Activated naive CD4-positive, alpha-beta T cell treated with anti-CD3 and anti-CD28 coated beads, Interleukin-2, amount 50 U/mL, for 72 hours (primary cell): ENCODE data around the gene COTL1. TPM values are rescaled to one million over a fixed set of nuclear protein-coding genes. Genes with fewer than 3 reads are reported as not detected.
"Not testable (repeated sequence)": the region's sequence is repeated elsewhere in the genome, so short reads cannot be mapped to it uniquely, and the experiment has no call there.

Source experiments
- ATAC-seq, 2 donors: fragments of 150-1000 bp; cut with Tn5 transposase; 2 replicates each; pipeline ENCODE4 v1.10.0; 2021; ENCODE audit warnings: mild to moderate bottlenecking in 2 of 2, moderate library complexity in 2 of 2
- DNase-seq, 2 donors: peaks; one replicate each; pipeline ENCODE4 v3.0.0; 2021 to 2022; ENCODE audit warnings: low spot score in 2 of 2
- H3K27ac Mint-ChIP-seq, 2 donors: one replicate each; pipeline ENCODE4 v1.8.0; 2022; ENCODE audit warnings: mild to moderate bottlenecking in 2 of 2, mixed read lengths in 2 of 2
- H3K36me3 Mint-ChIP-seq, 2 donors: one replicate each; pipeline ENCODE4 v1.8.0; 2022; ENCODE audit warnings: mixed read lengths in 2 of 2
- H3K9me3 Mint-ChIP-seq, 2 donors: one replicate each; pipeline ENCODE4 v1.8.0; 2022; ENCODE audit warnings: mixed read lengths in 2 of 2
- total RNA-seq, 2 donors: library from RNA; stranded (reverse); gene quantifications; one replicate each; pipeline ENCODE4 v1.2.3, GENCODE V29; 2022

COTL1 gene
- total RNA-seq, 2 donors from 2014 or later, result 277 to 583 TPM

DNA sequence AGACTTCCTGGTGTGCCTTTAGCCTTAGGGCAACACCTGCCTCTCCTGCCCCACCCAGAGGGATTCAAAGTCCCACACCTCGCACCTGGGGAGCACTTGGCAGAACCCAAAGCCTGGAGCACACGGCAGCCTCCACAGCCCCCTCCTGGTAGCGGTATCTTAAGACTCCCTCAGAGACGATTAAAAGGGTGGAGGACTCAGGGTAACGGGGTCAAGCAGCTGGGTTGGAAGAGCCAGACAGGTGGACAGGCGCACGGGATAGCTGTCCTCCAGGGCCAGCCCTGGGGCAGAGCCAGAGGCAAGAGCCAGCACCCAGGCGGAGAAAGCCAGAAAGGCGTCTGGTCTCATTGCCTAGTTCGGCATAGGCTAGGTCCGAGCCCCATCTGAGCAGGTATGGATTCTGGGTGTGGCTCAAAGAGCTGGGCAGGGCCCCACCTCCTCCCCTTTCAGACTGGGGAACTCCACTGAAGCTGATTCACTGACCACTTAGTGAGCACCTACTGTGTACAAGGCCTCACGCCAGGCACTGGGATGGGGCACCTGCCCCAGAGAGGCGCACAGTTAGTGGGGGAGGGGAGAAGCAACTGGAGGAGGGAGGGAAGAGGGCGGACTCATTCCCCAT is 58.5 kb downstream of the COTL1 start:
- ATAC-seq, result peak in 1 of 2 donors; percentile 40
- H3K9me3 Mint-ChIP-seq, result no peaks in the 10 kb centered on the region
- H3K27ac Mint-ChIP-seq, result peak overlapping the region; percentile 7 to 91
- H3K36me3 Mint-ChIP-seq, result no peaks in the 10 kb centered on the region
- DNase-seq, result no peak

GRCh38 chr16:84558850-84559249 is 59.0 kb downstream of the COTL1 start:
- peak overlapping the region in 1 of 2 donors; percentile 7 for H3K27ac Mint-ChIP-seq
- not testable (repeated sequence) for DNase-seq, H3K9me3 Mint-ChIP-seq, ATAC-seq, H3K36me3 Mint-ChIP-seq

- no peak for DNase-seq
- Mint-ChIP-seq H3K27ac (no peak overlapping the region), H3K9me3 (no peaks in the 10 kb centered on the region), H3K36me3 (peaks cover 8 to 12% of the 10 kb centered on the region in 2 donors)
- ATAC-seq, result no peak
These were observed 60.4 kb downstream of the COTL1 start for GRCh38 chr16:84557504-84557903.

GRCh38 chr16:84557059-84557458 is 60.8 kb downstream of the COTL1 start:
- Mint-ChIP-seq H3K36me3 (peaks cover 12 to 16% of the 10 kb centered on the region in 2 donors), H3K27ac (no peak overlapping the region), H3K9me3 (no peaks in the 10 kb centered on the region)
- no peak for DNase-seq
- ATAC-seq, result no peak

GRCh38 chr16:84555418-84556196 is 62.3 kb downstream of the COTL1 start:
- no peak for ATAC-seq
- Mint-ChIP-seq H3K27ac (no peak overlapping the region), H3K9me3 (no peaks in the 10 kb centered on the region), H3K36me3 (peaks cover 16 to 21% of the 10 kb centered on the region in 2 donors)
- DNase-seq, result no peak

GRCh38 chr16:84554627-84555328 is 63.1 kb downstream of the COTL1 start:
- Mint-ChIP-seq H3K36me3 (peaks cover 16 to 26% of the 10 kb centered on the region in 2 donors), H3K9me3 (no peaks in the 10 kb centered on the region), H3K27ac (peak overlapping the region; percentile 81 to 87)
- DNase-seq, result no peak
- ATAC-seq, result no peak

DNA sequence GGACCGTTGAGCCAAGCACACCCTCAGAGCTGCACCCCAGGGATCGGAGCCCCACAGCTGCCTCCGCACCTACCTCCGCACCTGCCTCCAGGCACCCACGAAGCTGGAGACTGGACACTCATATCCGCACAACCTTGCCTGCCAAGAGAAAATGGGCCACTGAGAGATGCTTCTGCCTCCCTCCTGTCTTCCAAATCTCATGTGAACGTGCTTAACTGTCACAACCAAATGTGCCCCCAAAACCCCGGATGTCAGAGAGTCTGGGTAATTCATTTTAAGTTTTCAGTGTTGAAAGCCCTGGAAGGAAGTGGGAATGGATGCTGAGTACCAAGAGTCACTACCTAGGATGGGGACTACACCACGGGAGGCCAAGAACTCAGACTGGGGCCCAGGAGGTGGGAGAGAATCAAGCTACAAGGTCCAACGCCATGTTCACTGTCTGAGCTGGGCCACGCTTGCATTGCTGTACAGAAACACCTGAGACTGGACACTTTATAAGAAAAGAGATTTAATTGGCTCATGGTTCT is 63.9 kb downstream of the COTL1 start:
- no peaks in the 10 kb centered on the region for H3K9me3 Mint-ChIP-seq
- DNase-seq, result peak in 1 of 2 donors; percentile 27
- H3K36me3 Mint-ChIP-seq, result peaks cover 16 to 26% of the 10 kb centered on the region in 2 donors
- peak; percentile 36 to 59 for ATAC-seq
- H3K27ac Mint-ChIP-seq, result peak overlapping the region; percentile 86 to 87

GRCh38 chr16:84552135-84552534 is 65.7 kb downstream of the COTL1 start:
- DNase-seq (no peak), ATAC-seq (no peak)
- H3K9me3 Mint-ChIP-seq, result no peaks in the 10 kb centered on the region
- peaks cover 16 to 31% of the 10 kb centered on the region in 2 donors for H3K36me3 Mint-ChIP-seq
- peak overlapping the region; percentile 73 to 77 for H3K27ac Mint-ChIP-seq

DNA sequence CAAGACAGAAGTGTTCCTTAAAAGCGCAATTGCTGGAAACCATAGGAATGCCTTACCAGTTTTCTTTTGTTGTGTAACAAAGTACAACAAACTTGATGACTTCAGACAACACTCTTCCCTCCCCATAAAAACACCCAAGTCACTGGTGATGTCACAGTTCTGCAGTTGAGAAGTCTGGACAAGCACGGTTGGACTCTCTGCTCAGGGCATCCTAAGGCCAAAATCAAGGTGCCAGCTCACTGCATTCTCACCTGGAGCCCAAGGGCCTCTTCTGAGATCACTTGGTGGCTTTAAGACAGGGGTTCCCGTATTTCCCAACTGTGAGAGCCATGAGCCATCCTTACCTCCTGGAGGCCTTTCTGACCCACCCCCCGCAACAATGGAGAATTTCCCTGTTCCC is 67.8 kb downstream of the COTL1 start:
- H3K36me3 Mint-ChIP-seq, result peaks cover 22 to 42% of the 10 kb centered on the region in 2 donors
- no peaks in the 10 kb centered on the region for H3K9me3 Mint-ChIP-seq
- DNase-seq, result no peak
- ATAC-seq, result no peak
- peak overlapping the region; percentile 92 to 97 for H3K27ac Mint-ChIP-seq

DNA sequence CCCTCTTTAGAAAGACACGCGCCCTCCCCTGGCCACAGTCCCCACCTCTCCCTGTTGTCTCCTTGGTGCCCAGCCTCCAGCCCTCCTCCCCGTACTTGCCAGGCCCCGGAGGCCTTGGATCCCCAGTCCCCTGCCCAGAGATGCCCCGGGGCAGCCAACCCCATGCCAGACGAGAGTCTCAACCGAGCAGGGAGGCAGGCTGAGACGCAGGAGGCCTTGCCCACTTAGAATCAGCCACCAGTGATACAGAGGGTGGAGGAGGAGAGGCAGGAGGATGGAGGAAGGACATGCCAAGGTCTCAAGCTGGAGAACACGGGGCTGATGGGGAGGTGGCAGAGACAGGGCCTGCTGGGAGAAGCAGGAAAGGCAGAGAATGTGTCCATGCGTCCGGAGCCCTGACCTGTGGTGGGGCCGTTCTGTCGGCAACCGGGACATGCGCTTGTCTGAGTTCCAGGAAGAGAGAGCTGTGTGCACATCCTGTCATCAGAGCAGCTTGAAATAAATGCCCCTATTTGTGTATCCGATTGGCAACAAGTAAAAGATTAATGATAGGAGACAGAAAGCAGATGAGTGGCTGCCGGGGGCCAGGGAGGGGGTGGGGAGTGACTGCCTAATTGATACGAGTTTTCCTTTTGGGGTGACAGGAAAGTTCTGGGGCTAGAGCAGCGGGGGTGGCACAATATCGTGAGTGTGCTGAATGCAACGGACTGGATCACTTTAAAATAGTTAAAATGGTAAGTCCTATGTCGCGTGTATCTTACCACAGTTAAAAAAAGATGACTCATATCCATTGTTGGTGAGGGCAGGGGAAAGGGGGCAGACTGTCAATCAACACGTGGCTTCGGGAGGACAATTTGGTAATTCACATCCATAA is 68.7 kb downstream of the COTL1 start:
- H3K36me3 Mint-ChIP-seq, result peaks cover 22 to 42% of the 10 kb centered on the region in 2 donors
- DNase-seq, result peak; percentile 35 to 61
- peak overlapping the region; percentile 92 to 97 for H3K27ac Mint-ChIP-seq
- no peaks in the 10 kb centered on the region for H3K9me3 Mint-ChIP-seq
- ATAC-seq, result peak; percentile 57 to 64

- H3K27ac Mint-ChIP-seq, result peak overlapping the region; percentile 92 to 97
- ATAC-seq, result peak; percentile 7 to 13
- H3K36me3 Mint-ChIP-seq, result peaks cover 19 to 35% of the 10 kb centered on the region in 2 donors
- no peak for DNase-seq
- H3K9me3 Mint-ChIP-seq, result no peaks in the 10 kb centered on the region
These were observed 69.4 kb downstream of the COTL1 start for GRCh38 chr16:84548508-84548907.

DNA sequence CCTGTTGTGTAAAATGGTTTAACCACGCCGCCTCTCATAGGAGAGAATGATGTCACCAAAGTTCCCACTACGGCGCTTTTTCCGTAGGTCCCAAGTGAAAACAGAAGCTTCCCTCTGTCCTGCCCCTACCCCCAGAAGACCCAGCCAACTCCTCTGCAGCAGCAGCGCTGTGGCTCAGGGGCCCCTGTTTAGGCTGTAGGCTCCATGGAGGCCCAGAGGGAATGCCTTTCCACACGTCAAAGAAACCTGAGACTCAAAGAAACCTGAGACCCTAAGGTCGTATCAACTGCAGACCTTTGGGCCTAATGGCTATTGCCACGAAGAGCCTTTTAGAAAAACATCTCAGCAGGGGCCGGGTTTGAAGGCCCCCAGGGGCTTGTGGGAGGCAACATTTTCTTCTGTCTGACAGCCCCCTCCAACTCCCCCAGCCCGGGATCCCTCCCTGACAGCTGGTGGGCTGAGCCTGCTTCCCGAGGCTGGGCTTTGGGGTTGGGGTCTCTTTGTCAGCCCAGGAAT is 70.3 kb downstream of the COTL1 start:
- peak overlapping the region; percentile 29 to 49 for H3K27ac Mint-ChIP-seq
- ATAC-seq (peak in 1 of 2 donors; percentile 4), DNase-seq (no peak)
- peaks cover 14 to 31% of the 10 kb centered on the region in 2 donors for H3K36me3 Mint-ChIP-seq
- no peaks in the 10 kb centered on the region for H3K9me3 Mint-ChIP-seq

DNA sequence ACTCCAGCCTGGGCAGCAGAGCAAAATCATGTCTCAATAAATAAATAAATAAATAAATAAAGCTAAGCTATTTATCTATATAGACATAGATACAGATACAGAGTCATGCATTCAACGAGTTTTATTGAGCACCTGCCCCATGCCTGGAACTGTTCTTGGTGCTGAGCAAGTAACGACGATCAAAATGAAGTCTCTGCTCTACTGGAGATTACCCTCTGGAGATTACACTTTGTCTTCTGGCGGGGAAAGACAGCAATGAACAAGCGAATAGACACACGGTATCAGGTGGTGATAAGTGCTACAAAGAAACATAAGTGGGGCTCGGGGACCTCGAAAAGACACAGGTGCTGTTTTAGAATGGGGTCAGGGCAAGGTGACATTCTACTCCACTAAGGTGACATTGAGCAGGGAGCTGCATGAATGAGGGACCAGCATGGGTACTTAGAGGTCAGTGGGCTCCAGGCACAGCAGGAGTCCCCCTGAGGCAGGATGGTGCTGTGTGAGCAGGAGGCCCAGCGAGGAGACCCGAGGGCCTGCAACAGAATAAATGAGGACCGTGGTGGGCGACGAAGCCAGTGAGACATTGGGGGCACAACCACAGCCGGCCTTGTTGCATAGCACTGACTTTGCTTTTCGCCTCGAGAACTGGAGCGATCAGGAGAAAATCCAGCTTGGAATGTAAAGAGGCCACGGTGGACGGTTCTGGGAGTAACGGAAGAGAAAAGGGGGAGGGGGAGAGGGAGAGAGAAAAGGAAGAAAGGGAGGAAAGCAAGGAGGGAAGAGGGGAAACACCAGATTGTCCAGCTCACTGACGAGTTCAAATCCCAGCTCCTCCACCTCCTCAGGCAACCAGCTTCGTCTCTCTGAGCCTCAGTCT is 71.0 kb downstream of the COTL1 start:
- H3K9me3 Mint-ChIP-seq, result no peaks in the 10 kb centered on the region

DNA sequence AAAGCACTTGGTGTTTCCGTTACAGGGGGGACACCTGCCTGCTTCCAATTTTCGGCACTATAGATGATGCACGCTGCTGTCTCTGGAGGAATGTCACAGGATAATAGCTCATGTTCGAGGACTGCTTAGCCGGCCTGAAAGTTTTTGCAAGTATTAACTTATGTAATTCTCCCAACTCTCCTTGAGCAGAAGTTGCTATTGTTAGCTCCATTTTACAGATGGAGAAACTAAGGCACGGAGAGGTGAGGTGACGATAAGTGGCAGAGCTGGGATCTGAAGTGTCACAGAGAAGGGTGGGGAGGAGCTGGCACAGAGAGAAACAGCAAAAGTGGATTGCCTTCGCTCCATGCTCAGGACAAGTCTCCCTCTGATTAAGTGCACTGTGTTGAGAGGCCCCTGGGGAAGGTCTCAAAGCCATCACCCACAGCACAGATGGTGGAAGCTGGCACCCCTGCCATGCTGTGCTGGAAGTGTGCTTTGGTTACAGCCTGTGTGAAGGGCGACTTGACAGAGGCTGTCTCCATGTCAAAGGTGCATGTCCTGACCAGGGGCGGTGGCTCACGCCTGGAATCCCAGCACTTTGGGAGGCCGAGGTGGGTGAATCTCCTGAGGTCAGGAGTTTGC is 72.7 kb downstream of the COTL1 start:
- DNase-seq (no peak), ATAC-seq (no peak)
- Mint-ChIP-seq H3K36me3 (peaks cover 6 to 17% of the 10 kb centered on the region in 2 donors), H3K9me3 (no peaks in the 10 kb centered on the region), H3K27ac (no peak overlapping the region)

More for the DNA sequence above, 71.0 kb downstream of the COTL1 start:
- DNase-seq, result no peak
- peak overlapping the region; percentile 49 to 72 for H3K27ac Mint-ChIP-seq
- no peak for ATAC-seq
- H3K36me3 Mint-ChIP-seq, result peaks cover 8 to 24% of the 10 kb centered on the region in 2 donors
